Ecto neural progenitor cell (in vitro differentiated cells): Measurements from ENCODE around the gene PLAC9.

ENCODE experiments used
- DNase-seq: peaks from one replicate; pipeline ENCODE4 v3.0.0-alpha.2; 2018; ENCODE audit warnings: low spot score

PLAC9 gene

DNA sequence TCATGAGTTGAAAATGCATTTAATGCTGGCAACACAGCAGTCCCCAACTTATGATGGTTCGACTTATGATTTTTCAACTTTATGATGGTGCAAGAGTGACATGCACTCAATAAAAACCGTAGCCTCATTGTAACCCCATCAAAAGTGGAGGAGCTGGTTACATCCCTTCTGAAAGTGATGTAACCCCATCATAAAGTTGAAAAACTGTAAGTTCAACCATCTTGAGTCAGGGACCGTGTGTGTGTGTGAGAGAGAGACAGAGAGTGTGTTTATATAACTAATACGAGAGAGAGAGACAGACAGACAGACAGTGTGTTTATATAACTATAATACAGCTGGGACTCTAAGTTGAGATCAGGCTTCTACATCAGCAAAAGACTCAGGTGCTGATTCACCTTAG, 51.8 kb downstream of the PLAC9 start:
- no peak for DNase-seq

DNA sequence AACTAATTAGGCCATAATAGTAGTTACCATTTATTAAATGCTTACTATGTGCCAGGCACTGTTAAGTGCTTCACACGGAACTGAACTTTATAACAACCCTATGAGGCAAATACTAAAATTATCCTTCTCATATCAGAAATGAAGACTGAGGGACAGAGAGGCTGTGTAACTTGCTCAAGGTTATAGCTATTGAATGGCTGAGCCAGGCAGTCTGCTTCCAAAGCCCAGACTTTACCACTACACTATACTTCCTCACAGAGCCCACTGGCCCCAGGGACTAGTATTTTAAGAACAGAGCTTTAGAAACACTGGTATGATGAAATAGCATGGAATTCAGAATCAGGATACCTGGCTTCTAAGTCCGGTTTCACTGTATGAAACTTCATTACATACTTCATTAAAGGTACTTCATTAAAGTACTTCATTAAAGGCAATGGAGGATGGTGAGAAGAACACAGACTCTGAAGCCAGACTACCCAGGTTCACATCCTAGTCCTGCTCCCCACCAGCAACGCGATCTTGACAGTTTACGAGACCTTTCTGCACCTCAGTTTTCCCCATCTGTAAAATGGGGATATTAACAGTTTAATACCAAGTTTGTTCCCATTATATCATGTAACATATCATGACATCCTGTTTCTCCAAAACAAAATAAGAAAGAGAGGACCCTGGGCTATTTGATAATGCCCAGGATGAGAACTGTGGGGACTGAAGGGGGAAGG, 53.2 kb downstream of the PLAC9 start:
- no peak for DNase-seq

DNA sequence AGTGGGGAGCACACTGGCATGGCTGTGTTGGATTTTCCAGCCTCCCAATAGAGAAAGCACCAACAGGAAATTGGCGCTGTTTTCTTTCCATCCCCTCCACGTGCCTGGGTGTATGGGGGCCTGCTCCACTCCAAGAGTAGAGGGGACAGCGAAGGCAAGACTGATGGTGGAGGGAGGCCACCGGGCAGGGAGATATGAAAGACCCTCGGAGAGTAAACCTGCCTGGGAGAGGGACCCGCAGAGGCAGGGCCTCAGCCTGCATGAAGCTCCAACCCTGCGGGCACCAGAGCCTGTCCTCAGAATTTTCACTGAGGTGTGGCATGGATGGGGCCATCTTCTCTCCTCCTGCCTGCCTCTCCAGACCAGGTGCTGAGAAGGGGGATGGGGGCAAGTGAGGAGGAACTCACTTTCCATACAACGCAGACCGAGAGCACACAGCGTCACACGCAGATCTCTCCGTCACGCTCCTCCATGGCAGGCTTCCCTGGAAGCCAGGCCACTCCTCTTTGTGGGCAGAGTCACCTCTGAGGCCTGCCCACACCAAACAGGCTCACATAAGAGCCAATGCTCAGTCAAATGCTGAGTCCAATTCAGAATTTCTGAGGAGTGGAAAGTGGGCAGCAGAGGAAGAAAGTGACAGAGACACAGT, 54.0 kb downstream of the PLAC9 start:
- no peak for DNase-seq

DNA sequence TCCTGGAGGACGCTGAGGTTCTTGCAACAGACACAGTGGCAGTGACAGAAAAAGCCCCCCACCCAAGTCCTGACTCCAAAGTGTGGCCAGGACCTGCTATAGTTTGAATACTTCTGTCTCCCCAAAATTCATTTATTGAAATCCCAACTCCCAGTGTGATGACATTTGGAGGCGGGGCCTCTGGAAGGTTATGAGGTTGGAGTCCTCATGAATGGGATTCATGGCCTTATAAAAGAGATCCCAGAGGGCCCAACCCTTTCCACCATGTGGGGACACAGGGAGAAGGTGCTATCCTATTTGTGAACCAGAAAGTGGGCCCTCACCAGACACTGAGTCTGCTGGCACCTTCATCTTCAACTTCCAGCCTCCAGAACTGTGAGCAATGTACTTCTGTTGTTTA, 54.5 kb downstream of the PLAC9 start:
- DNase-seq, result no peak

DNA sequence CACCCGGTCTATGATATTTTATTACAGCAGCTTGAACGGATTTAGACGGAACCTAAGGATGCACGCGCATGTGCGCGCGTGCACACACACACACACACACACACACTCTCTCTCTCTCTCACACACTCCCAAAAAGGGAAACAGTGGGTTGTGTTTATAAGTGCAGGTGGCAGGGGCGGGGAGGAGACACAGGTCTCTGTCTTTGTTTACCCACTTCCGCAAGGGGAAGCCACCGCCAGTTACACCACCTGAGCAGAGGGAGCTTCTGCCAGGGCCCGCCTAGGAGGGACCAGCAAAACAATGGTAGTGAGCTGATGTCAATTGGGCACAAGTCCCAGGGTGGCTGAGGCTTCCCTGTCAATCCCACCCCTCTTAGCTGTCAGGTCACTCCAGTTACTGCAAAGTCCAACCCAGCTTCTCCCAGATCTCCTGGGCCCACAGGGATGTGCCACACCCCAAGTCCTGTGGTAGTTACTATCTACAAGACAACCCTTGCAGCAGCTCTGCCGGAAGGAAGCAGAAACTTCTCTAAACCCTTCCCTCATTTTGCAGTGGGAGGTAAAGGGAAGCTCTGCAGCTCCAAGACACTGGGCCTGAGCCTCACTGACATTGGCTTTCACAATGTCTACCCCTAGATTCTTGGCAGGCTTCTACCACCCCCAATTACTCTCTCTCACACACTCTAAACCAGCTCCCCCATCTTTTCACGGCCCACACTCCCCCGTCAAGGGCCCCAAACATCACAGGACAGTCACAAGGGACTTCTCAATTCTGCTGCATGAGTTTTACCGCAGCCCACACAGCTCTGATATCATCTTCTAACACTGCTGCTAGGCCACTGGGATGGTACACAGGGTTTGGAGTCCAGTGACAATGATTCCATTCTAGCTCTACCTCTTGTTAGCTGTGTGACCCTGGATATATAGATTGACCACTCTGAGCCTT, 55.2 kb downstream of the PLAC9 start:
- DNase-seq, result no peak

DNA sequence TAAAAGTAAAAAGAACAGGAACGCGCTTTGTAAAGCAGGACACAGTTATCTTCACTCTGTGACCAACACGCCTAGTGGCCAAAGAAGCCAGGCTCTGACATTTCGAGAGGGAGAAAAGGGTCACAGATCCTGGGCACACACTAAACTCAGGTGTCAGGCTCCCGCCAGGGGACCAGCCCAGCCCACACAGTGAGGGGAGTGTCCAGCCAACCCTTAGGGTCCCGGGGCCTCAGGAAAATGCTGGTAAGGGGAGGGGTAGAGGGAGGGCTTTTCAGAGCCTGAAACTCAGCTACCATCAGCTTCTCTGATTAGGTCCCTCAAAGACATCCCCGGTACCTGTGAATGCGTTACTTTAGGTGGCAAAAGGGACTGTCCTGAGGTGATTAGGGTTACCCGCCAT, 56.2 kb downstream of the PLAC9 start:
- peak; percentile 25 for DNase-seq

DNA sequence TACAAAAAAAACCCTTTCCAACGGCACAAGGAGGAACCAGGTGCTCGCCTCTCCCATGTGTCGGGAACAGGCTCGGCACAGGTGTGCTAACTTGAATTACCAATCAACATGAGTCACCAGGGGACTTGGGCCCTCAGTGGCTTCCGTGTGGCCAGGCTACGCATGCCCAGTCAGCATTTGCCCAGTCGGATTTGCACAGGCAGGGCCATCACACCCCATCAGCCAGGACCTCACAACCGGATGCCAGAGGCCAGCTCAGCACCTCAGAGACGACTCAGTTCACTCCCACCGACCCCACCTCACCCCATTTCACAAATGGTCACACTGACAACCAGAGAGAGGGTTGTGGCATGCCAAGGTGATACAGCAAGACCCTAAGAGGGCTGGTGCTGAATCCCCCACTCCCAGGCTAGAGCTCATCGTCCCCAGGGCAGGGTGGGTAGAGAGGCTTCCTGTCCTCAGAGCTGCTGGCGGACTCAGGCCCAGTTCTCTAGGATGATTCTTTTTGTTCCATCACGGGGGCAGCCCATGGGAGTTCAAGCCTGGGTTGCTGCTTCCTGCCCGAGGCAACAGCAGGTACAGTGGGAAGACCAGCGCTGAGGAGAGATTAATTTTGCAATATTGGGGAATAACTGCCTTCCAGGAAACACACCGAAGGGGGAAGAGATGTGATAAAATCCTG, 59.2 kb downstream of the PLAC9 start:
- peak; percentile 20 for DNase-seq

DNA sequence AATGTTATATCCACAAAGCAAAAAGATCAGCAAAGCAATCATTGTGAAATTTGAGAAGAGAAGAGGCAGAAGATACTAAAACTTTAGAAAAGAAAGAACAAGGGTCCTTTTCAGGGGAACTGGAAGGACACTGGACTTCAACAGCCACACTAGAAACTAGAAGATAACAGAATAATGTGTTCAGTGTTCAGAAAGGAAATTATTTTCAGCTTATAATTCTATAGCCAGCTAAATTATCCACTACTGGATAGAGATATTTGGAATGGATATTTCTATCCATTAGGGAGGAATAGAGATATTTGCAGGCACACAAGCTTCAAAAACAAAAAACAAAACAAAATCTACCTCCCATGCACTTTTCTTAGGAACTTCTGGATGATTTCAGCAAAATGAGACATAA, 60.0 kb downstream of the PLAC9 start:
- no peak for DNase-seq

DNA sequence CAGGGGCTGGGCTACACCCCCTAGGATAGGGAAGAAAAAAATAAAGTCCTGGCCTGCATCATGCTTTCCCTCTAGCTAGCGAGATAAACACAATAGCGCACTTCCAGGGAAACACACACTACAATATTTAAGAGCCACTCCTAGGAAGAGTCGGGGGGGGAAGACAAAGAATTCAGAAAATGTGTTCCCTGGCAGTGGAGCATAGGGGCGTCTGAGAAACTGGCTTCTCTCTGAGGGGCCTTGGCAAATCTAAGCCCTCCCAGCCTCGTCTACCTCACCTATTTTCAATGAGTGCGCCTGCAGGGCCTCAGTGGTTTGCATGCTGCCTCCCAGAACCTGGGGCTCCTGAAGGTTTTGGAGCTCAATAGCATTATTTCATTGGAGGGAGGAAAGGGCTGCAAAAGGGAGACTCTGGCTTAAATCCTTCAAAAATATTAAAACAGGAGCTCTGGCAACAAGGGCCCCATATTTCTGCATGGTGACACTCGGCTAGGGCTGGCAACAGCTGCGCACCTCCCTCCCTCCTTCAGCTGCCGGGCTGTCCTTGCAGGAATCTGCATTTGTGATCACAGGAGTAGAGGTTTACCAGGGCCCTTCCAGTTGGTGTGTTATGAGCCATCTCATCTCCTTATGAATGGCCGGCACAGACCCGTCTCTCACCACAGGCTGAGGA, 62.0 kb downstream of the PLAC9 start:
- no peak for DNase-seq
